SW480 (cell line): ENCODE results near the gene SLC8A3.

Experiments
- DNase-seq: peaks from one replicate; pipeline ENCODE4 v3.0.0-alpha.2; 2016; ENCODE audit warnings: low spot score

SLC8A3 gene

DNA sequence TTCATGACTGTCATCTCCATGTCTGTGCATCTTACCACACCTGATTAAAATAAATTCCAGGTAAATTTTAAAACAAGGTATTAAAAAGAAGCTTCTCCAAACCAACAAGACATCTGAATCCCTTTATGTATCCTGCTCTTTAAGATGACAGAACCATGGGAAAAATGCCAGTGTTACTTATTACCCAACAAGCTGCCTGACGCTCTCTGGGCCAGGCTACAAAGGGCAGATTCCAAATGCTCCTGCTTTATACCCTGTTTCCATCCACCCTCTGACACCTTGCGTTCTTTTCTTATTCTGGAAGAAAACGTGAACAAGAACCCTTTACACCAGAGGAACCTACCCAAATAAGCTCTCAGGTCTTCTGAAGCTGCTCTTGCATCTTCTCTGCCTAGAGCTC, 70.7 kb downstream of the SLC8A3 start:
- DNase-seq = no peak

DNA sequence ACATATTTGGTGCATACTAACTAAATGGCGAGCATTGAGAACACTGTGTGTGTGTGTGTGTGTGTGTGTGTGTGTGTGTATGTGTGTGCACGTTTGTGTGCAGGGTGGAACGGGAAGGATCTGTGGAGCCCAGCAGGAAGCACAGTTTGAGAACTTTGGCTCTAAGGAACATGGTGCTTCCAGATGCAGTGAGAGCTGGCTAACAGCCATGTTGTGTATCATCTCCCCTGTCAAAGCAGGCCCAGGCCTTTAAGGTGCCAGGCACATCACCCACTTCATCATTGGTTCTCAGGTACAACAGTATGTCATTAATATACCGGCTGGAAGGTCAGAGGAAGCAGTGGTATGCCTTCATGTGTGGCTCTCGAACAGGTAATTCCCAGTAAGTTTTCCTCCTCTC, 72.5 kb downstream of the SLC8A3 start:
- DNase-seq = no peak

DNA sequence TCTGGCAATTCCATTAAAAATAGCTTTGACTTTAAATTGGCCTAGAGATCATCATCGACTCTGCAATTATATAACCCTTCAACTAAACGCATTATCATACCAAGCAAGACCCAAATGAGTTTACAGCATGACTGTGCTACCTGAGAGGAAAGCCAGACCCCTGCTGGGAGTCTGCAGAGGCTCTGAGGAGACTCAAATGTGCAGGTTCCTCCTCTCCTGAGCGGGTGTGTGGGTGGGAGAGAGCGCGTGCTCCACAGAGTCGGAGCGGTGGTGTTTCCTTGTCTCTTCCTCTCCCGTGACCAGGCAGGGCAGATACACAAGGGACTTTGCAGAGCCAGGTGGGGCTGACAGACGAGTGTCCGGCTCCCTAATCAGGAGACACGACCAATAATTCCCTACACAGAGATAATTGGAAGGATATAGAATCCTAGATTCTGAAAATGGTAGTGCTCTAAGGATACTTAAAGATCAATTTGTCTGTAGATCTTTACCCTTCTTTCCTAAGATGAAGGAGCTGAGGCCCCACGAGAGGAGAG, 74.1 kb downstream of the SLC8A3 start:
- DNase-seq = no peak

DNA sequence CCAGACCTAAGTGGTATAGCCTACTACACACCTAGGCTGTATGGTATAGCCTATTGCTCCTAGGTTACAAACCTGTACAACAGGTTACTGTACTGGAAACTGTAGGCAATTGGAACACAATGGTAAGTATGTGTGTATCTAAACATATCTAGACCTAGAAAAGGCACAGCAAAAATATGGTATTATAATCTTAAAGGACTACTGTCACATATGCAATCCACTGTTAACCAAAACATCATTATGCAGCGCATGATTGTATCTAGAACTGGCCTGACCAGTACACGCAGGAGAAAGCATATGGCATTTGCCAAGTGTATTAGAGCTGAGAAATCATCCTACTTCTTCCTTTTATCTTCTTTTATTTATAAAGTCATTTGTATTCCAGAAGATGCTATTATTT, 75.5 kb downstream of the SLC8A3 start:
- DNase-seq = no peak

DNA sequence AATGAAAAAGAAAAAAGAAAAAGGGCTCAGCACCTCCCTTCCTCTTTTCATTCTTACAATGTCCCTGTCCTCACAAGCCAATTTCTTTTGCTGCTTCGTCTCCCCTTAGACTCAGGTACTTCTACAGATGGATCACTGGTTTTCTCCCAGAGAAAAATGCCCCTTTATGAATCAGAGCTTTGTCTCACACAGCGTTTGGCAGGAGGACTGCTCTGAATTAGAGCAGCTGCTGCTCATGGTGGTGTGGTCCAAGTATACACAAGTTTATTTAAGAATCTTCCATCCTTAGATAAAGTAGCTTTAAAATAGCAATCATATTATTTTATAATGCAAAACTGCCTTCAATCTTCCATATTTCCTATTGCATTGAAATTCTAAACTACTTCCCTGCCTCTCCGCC, 80.3 kb downstream of the SLC8A3 start:
- DNase-seq = no peak

DNA sequence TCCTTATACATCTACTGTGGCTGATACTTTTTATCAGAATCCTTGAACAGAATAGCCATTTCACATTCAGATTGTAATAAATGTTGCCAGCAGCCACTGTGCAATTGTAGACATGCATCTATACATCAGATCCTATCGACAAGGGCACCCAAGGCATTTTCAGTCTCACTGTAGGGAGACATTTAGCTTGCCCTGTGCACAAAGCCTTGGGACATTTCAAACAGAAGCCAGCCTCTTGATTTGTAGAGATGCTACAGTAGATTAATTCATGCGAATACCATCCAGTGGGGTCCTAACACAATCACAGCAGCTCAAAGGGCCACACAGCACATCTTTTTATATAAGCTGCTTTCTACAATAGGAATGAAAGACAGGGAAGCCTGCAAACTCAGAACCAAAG, 81.4 kb downstream of the SLC8A3 start:
- no peak for DNase-seq

DNA sequence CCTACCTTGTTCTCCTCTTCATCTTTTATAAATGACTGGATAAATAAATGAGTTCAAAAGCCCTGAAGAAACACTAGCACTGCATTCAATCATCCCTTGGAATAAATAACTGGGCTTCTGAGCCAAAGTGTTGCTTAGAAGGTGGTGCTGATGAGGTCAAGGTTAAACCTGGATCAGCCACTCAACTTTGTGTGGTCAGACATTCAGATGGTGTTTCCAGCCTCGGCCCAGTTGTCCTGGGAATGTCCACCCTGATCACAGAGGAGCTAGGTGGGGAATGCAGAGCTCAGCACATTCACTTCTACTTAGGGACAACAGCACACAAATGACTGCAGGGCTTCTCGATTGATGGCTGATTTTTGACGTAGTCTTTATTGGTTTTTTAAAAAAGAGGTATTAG, 88.7 kb downstream of the SLC8A3 start:
- DNase-seq = no peak

DNA sequence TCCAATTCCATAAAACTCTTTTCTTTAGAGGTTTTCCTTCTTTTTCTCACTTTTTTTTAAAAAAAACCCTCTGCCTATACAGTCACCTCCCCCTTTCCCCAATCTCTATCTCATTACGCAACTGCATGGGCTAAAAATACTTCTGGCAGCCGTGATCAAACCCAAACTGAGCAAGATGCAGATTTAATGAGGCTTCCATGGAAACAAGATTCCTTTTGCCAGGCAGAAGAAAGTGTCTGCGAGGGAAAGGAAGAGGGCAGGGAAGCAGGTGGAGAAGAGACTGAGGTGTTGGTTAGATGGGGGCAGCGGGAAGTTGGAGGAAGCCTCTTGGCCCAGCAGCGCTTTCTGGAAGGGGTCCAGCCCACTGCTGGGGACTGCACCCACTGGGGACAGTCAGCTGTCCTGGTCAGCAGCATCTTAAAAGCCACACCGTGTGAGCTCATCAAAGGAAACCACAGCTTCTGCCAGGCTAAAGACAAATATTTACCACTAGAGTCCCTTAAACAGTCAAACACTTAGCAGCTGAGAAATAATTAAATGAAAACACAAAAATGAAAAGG, 90.4 kb downstream of the SLC8A3 start:
- DNase-seq = peak; percentile 13

DNA sequence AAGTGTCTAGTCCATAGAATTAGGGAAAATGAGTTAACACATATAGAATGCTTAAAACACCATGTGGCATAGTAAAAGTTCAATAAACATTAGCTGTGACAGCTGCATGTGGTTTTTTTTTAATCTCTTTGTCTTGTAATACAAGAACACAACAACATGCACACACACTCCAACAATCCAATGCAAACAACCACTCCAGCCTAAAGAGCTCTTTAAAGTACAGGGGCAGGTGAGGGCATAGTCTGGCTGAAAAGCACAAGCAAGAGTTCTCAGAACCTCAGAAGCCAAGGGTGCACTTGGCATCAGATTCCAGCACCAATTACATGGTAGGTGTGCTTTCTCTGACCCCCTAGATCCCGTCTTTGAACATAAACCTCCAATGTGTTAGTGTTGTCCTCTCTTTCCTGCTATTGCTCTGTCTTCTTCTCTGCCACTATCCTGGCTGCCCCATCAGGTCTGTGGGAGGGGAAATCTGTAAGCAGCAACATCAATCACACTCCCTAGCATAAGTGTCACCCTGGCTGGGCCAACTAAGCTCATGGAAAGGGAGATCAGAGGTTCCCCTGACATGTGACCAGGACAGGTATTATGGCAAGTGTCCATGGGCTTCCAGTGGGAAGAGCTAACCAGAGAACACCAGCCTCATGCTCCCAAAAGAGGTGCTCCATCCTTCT, 91.0 kb downstream of the SLC8A3 start:
- DNase-seq = no peak

DNA sequence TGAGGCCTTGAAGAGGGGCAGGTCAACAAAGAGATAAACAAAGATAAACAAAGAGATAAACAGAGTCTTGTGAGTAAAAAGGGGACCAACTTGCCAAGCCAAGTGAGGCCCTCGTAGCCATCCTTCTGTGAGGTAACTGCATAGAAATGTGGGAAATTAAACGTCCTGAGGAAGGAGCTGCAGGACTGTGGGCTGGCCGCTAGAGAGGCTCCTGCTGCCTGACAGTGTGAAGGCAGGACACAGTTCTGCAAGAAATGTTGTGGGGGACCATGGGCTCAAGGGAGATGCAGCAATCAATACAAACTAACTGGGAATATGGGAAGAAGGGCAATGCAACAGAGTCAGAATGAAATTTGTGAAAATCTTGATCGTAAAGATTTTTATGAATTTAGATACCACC, 91.9 kb downstream of the SLC8A3 start:
- peak; percentile 7 for DNase-seq

DNA sequence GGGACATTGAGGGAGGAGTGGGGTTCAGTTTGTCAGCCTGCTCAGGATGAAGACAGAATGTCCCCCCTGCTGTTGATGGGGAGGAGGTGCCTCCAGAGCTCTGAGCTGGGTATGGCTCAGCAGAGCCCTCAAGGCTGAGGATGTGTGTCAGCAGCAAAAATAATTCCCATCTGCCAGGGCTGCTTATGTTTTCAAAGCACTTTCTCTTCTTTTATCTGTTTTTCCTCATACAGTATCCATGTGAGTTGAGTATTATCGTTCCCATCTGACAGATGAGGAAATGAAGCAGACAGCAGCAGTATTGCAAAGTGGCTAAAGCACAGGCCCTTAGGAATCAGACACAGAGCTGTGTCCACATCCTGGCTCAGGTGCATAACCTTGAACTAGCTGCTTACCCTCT, 94.1 kb downstream of the SLC8A3 start:
- DNase-seq = no peak

DNA sequence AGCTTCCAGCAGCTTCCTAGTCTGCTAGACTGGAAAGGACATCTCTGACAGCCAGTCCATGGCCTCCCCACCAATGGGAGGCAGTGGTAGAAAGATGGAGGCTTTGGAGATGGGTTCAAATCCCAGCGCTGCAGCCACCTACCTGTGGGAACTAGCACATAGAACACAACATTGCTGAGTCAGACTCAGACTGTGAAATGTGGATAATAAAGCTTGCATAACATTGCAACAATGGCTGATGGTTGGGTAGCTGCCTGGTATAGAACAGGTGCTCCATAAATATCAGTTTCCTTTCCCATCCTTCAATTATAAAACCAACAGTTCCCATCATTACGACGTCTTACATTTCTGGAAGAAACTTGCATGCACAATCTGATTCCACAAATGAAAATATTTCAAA, 94.6 kb downstream of the SLC8A3 start:
- no peak for DNase-seq

DNA sequence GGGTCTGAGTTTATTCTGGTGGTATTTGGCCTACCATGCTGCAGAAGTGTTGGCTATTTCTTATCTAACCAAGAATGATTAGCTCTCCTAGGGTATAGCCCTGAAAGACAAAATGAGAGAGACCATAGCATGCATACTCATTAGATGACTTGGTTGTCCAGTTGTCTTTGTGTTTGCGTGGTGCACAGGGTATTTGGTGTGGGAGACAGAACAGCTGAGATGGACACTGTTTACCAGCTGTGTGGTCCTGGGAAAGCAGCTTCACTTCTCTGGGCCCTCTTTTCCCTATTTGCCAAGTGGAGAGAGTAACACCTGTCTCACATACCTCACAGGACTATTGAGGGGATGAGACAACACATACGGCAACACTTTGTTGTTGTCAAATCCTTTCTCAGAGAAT, 95.6 kb downstream of the SLC8A3 start:
- no peak for DNase-seq

DNA sequence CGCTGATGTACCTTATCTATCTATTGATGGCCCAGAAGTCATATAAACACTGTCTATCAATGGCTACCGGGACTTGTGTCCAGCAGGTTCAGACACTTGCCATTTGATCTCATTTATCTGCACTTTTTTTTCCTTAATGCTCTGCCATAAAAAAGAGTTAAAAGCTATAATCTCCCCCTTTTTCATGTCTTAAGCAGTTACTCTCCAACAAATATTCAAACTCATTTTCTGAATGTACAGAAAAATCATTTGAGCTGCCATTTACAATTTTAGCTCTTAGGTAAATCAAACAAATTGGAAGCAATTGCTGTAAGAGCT, 101.4 kb downstream of the SLC8A3 start:
- DNase-seq = no peak

DNA sequence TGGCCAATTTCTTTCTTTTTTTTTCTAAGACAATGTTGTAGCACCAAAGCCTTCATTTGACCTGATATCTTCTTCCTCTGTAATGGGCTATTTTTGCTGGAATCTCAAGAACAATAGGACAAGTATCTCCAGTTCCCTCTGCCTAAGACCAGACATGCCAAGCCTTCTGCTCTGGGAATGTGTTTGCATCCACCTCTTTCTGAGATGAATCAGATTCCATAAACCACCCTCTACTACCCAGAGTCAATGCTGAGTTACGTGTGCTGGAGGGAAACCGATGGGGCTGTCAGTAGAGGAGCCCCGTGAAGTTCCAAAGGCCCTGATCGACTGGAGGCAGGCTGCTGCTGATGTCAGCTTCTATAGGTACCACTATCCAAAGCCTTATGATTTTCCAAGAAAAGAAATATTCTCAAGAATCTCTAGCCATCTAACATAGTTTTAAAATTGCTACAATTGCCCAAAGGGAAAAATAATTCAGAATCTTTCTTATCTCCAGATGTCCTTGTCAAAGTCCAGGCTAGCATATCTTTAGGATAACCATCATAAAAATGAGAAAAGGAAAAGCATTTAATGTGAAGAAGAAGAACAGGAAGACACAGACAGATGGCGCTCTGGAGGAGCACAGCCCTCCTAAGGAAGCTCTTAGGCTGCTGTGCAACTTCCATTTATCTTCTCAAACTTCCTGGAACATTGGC, 101.9 kb downstream of the SLC8A3 start:
- peak; percentile 54 for DNase-seq

DNA sequence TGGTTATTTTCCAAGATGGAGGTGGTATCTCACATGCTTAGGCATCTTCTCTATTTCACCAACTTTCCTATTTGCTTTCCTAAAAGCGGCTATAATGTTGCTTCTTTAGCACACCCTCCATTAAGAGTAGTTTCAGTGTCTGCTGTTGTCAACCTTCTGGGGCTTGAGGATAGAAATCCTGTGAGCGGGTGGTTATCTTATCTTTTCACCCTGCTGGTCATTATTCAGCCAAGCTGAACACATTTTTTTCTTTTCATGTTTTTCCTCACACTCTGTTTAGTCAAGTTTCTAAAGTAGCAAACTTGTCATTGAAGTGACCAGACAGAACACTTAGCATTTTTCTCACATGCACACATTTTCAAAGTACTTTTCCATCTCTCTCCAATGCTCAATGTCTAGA, 104.5 kb downstream of the SLC8A3 start:
- DNase-seq = no peak

DNA sequence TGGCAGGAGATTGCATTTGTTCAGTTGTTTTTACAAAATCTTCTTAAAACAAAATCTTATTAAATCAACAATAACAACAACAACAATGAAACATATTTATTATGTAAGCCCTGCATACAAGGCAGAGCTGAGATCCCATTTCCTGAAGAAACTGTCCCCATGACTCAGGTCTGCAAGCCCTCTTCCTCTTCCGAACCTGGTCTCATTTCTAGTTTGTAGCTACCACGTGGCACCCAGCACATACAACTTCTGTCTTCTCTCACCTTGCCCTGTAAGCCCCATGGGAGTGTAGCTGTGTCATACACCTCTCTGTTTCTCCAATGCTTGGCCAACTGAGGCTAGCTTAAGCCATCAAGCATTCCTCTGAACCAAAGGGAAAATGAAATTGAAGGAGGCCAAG, 106.4 kb downstream of the SLC8A3 start:
- DNase-seq = no peak

DNA sequence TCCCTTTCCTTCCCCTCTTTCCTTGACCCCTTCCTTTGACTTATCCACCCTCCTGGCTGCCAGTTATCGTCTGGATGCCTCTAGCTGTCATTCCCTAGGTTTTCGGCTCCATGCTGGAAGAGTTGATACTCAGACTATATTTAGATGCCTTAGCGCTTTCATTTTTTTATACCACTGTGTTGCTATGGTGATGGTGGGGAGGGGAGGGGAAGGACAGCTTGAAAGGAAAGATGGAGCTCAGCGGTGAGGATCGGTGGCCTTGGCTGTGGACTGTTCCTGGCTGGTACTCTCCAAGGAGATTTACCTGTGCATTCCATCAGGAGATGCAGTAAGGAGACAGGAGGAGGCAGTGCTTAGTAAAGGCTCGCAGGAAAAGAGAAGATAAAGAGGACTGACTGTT, 108.7 kb downstream of the SLC8A3 start:
- no peak for DNase-seq

DNA sequence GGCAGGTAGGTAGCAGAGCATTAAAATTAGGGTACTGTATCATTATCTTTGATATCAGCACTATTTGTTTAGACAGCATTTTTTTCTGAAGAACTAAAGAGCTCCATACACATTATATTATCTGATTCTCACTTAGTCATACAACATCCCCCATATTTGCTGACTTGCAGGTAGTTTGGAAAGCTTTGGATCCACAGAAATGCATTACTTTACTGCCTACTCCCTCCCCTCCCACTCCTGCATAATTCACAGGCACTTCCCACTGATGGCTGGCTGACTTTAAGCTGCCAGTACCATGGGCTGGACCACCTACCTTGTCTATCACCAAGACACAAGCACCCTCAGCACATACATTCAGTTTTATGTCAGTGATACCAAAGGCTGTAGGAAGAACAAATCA, 110.4 kb downstream of the SLC8A3 start:
- no peak for DNase-seq

DNA sequence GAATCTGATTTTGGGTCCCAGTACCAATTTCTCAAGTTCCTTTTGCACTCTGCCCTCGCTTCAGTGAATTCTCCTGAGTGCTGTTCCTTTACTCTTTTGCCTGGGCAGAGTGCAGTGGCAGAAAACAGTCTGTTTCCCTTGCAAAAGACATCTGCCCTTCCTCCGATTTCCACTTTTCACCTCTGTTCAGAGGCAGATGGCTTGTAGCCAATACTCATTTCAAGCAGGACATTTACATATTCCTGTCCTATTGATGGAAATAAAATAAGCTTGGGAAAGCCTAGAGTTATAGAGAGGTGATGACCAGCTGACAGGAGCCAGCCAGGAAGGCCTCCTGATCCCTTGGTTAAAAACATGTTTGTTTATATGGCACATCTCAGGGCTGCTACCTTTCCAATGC, 111.0 kb downstream of the SLC8A3 start:
- no peak for DNase-seq

DNA sequence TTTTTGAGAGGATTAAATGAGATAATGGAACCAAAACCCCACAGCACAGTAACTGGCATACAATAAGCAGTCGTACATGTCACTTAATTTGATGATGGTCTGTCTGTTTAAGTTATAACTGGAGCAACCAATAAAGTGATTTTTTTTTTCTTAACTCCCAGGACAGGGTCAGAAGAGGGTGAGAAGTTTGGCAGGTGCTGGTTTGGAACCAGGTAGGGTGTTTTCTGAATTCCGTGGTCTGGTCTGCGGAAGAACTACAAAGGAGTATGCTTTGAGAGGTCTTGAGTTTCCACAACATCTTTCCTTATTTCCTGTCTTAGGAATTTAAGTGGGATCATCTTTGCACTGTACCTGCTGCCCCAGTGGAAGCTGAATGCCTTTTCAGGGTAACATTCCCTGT, 111.7 kb downstream of the SLC8A3 start:
- DNase-seq = no peak

DNA sequence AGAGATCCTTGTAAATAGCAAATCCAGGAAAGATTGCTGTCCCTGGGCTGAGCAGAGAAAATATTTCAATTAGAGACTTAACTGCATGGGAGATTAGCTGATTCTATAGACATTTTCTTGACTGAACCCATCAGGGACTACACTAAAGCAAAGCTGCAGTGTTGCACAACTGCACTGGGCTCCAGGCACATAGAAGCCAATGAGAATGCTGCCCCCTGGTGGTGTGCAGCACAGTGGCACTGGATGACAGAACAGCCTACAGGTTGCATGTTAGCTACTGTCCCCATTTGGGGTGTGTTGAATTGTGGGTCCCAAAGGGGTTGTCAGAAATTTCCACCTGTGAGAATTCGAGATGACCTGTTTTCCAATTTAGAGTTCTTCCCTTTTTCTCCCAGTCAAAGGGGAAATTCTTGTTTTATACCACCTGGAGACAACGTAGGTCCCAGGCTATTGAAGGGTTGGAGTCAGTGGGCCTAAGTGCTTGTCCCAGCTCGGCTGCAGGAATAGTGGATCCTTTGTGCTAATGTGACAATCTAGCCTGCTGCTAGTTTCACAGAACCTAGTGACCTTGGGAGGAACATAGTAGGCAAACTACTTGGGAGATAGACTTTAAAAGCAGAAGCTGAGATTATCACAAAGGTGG, 114.7 kb downstream of the SLC8A3 start:
- DNase-seq = peak; percentile 75

DNA sequence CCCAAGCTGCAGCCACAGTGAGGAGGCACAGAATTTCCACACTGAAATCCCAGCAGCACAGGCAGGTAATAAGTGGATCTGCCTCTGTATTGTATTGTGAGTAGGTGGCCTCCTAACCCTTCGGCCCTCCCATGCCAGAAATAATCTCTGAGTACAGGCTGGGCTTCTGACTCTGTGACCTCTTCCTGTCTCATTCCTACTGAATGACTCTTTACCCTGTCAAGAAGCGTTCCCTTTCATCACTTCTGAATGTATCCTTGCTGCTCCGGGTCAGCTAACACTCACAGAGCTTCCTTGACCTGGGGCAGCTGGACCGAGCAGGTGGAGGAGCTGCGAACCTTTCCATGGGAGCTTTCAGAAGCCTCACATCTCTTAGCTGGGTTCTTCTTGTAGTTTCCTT, 119.6 kb downstream of the SLC8A3 start:
- DNase-seq = no peak
